Peyer's patch (tissue), 4 donors: ENCODE data around the gene IL36G. TPM values are rescaled to one million over a fixed set of nuclear protein-coding genes. Genes with fewer than 3 reads are reported as not detected.
A peak's percentile ranks its signal among the peaks of the same experiment; 100 is the strongest.

ENCODE experiments used
- DNase-seq, 3 donors: peaks; one replicate each; pipeline ENCODE4 v3.0.0-alpha.2; 2017 to 2019
- H3K27ac ChIP-seq, 4 donors: fragments of 200-600 bp; sonication (generic); one replicate each; pipeline ENCODE4 v1.5.1; 2016 to 2019
- H3K27me3 ChIP-seq, 2 donors: fragments of 200-600 bp; sonication (generic); one replicate each; pipeline ENCODE4 v1.5.1; 2019
- H3K36me3 ChIP-seq, 3 donors: fragments of 200-600 bp; sonication (generic); one replicate each; pipeline ENCODE4 v1.5.1; 2016 to 2019
- H3K4me1 ChIP-seq, 4 donors: fragments of 200-600 bp; sonication (generic); one replicate each; pipeline ENCODE4 v1.5.1; 2016 to 2019
- H3K4me3 ChIP-seq, 4 donors: fragments of 200-600 bp; sonication (generic); 1 replicate in 3 of 4; 2 replicates in 1 of 4; pipeline ENCODE4 v1.5.1; 2016 to 2019; ENCODE audit warnings: mild to moderate bottlenecking in 1 of 4
- H3K9me3 ChIP-seq, 4 donors: fragments of 200-600 bp; sonication (generic); one replicate each; pipeline ENCODE4 v1.5.1; 2016 to 2019; ENCODE audit warnings: mild to moderate bottlenecking in 1 of 4
- CTCF ChIP-seq, 6 experiments: fragments of 450-650 bp in 4 of 6; fragments of 200-600 bp in 2 of 6; sonication (generic) in 1 of 6; IDR thresholded peaks; one replicate each; pipeline ENCODE4 v1.5.1; 2017 to 2019; ENCODE audit warnings: antibody characterized with exemption in 6 of 6, mild to moderate bottlenecking in 3 of 6, moderate library complexity in 1 of 6
- POLR2A ChIP-seq, 2 donors: fragments of 450-650 bp; IDR thresholded peaks; one replicate each; pipeline ENCODE4 v1.5.1; 2017; ENCODE audit warnings: antibody characterized with exemption in 2 of 2, mild to moderate bottlenecking in 2 of 2, moderate library complexity in 2 of 2
- total RNA-seq, 4 donors: library from RNA; depleted of rRNA; stranded (reverse); fragments of >200 nt; gene quantifications; one replicate each; pipeline ENCODE4 v1.1.0, GENCODE V29; 2016

Gene IL36G
- total RNA-seq, 4 donors from 2014 or later: not detected

- no peaks in the 10 kb centered on the region for H3K4me1 ChIP-seq
- H3K27ac ChIP-seq: no peak overlapping the region
- H3K4me3 ChIP-seq: no peak overlapping the region
- H3K9me3 ChIP-seq: peaks cover 0 to 10% (median 0%) of the 10 kb centered on the region in 4 donors
- H3K36me3 ChIP-seq: no peaks in the 10 kb centered on the region
- TF ChIP-seq POLR2A (IDR thresholded peaks at IDR 0.05) (no peak), CTCF (IDR thresholded peaks at IDR 0.05) (no peak)
- DNase-seq: no peak
- no peaks in the 10 kb centered on the region for H3K27me3 ChIP-seq
These were observed 36.8 kb upstream of the IL36G start for GRCh38 chr2:112940859-112941625.

- H3K27ac ChIP-seq: no peak overlapping the region
- H3K27me3 ChIP-seq: no peaks in the 10 kb centered on the region
- no peaks in the 10 kb centered on the region for H3K4me1 ChIP-seq
- H3K4me3 ChIP-seq: no peak overlapping the region
- DNase-seq: peak; percentile 49 to 85 (median 85)
- H3K9me3 ChIP-seq: peaks cover 0 to 10% (median 0%) of the 10 kb centered on the region in 4 donors
- TF ChIP-seq CTCF (IDR thresholded peaks at IDR 0.05): peak in 5 of 6 experiments; percentile 16 to 81 (median 74)
- TF ChIP-seq POLR2A (IDR thresholded peaks at IDR 0.05): no peak
- no peaks in the 10 kb centered on the region for H3K36me3 ChIP-seq
These were observed 35.8 kb upstream of the IL36G start for GRCh38 chr2:112941753-112942653.

- TF ChIP-seq CTCF (IDR thresholded peaks at IDR 0.05): no peak
- H3K4me3 ChIP-seq: no peak overlapping the region
- no peak overlapping the region for H3K27ac ChIP-seq
- H3K27me3 ChIP-seq: no peaks in the 10 kb centered on the region
- peaks cover 0 to 10% (median 0%) of the 10 kb centered on the region in 4 donors for H3K9me3 ChIP-seq
- H3K36me3 ChIP-seq: no peaks in the 10 kb centered on the region
- DNase-seq: no peak
- no peaks in the 10 kb centered on the region for H3K4me1 ChIP-seq
These were observed 35.2 kb upstream of the IL36G start for GRCh38 chr2:112942654-112943002.

GRCh38 chr2:112944971-112945370 lies 32.8 kb upstream of the IL36G start:
- H3K36me3 ChIP-seq: no peaks in the 10 kb centered on the region
- H3K4me1 ChIP-seq: no peaks in the 10 kb centered on the region
- no peak overlapping the region for H3K4me3 ChIP-seq
- H3K9me3 ChIP-seq: peaks cover 0 to 10% (median 0%) of the 10 kb centered on the region in 4 donors
- H3K27ac ChIP-seq: no peak overlapping the region
- no peak for DNase-seq
- H3K27me3 ChIP-seq: no peaks in the 10 kb centered on the region
- TF ChIP-seq POLR2A (IDR thresholded peaks at IDR 0.05): no peak
- TF ChIP-seq CTCF (IDR thresholded peaks at IDR 0.05): no peak

- no peak overlapping the region for H3K27ac ChIP-seq
- H3K27me3 ChIP-seq: no peaks in the 10 kb centered on the region
- DNase-seq: no peak
- H3K4me3 ChIP-seq: no peak overlapping the region
- H3K9me3 ChIP-seq: peaks cover 0 to 10% (median 0%) of the 10 kb centered on the region in 4 donors
- H3K4me1 ChIP-seq: no peaks in the 10 kb centered on the region
- no peaks in the 10 kb centered on the region for H3K36me3 ChIP-seq
- no peak for TF ChIP-seq CTCF (IDR thresholded peaks at IDR 0.05)
- no peak for TF ChIP-seq POLR2A (IDR thresholded peaks at IDR 0.05)
These were observed 31.7 kb upstream of the IL36G start for GRCh38 chr2:112946086-112946485.
